ENCODE data around the gene ABLIM2.

ABLIM2 gene

DNA sequence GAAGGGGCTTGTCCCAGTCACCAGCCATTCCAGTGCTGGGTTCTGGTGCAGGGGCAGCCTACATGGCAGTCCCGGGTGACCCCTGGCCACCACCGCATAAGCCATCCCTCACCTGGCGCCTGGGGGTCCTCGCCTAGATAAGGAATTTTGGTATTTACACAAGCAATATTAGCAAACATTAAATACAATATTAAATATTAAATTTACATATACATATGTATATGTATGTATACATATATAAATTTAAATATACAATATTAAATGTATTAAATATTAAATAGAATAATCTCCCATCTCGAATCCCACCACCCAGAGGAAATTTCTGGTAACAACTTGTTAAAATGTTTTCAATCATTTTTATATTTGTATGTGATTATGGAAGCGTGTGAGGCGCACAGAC, 114.4 kb downstream of the ABLIM2 start:
- DNase-seq (ENCODE audit: low read depth in 1 of 2, low spot score in 1 of 2), result no peak
- no peak for TF ChIP-seq JUND (IDR thresholded peaks at IDR 0.05; ENCODE audit: low read depth)
- in situ Hi-C loops (cut with HindIII; ENCODE audit: low pct_unique_long_range_greater_than_20kb, low sequenced_read_pairs), result no loop called here

- in situ Hi-C loops (cut with HindIII; ENCODE audit: low pct_unique_long_range_greater_than_20kb, low sequenced_read_pairs), result no loop called here
- no peak for DNase-seq (ENCODE audit: low read depth in 1 of 2, low spot score in 1 of 2)
- no peak for TF ChIP-seq JUND (IDR thresholded peaks at IDR 0.05; ENCODE audit: low read depth)
Measured at GRCh38 chr4:8043596-8043995, 115.0 kb downstream of the ABLIM2 start.

DNA sequence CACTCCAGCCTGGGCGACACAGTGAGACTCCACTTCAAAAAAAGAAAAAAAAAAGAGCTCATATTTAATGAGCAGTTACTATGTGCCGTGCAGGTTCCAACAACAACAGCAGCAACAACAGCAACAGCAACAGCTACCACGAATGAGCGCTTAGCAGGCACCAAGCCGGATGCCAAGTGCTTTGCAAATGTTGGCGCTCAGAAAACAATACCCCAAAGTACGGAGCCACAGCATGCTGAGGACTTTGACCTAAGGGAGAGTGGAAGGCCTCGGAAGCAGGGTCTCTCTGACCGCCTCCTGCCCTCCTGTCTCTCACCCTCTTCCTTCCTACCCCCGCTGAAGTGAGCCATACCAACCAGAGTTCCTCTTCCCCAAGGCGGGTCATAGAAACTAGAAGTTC, 116.7 kb downstream of the ABLIM2 start:
- no peak for TF ChIP-seq JUND (IDR thresholded peaks at IDR 0.05; ENCODE audit: low read depth)
- in situ Hi-C loops (cut with HindIII; ENCODE audit: low pct_unique_long_range_greater_than_20kb, low sequenced_read_pairs), result no loop called here
- no peak for DNase-seq (ENCODE audit: low read depth in 1 of 2, low spot score in 1 of 2)

DNA sequence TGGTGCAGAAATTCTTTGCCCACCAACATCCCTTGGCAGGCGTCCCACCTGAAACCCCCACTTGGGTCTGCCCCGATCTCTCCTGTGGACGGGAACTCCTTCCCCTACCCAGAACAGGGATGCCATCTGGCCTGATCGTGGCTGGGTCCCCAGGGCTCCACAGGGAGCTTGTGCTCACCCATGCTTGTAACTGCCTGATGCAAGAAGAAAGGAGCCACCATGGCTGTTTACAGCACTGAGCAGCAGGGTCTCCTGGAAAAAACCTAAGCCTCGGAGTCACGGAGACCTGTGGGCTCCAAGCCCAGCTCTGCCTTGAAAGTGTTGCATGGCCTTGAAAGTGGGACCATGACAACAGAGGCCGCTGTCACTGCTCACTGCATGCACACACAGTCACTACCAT, 117.4 kb downstream of the ABLIM2 start:
- DNase-seq (ENCODE audit: low read depth in 1 of 2, low spot score in 1 of 2), result no peak
- no peak for TF ChIP-seq JUND (IDR thresholded peaks at IDR 0.05; ENCODE audit: low read depth)
- in situ Hi-C loops (cut with HindIII; ENCODE audit: low pct_unique_long_range_greater_than_20kb, low sequenced_read_pairs), result no loop called here

GRCh38 chr4:8040607-8041006, 118.0 kb downstream of the ABLIM2 start:
- TF ChIP-seq JUND (IDR thresholded peaks at IDR 0.05; ENCODE audit: low read depth), result no peak
- in situ Hi-C loops (cut with HindIII; ENCODE audit: low pct_unique_long_range_greater_than_20kb, low sequenced_read_pairs), result no loop called here
- DNase-seq (ENCODE audit: low read depth in 1 of 2, low spot score in 1 of 2), result peak in 1 of 2 experiments; percentile 46

- no peak for TF ChIP-seq JUND (IDR thresholded peaks at IDR 0.05; ENCODE audit: low read depth)
- in situ Hi-C loops (cut with HindIII; ENCODE audit: low pct_unique_long_range_greater_than_20kb, low sequenced_read_pairs), result no loop called here
- no peak for DNase-seq (ENCODE audit: low read depth in 1 of 2, low spot score in 1 of 2)
Measured at GRCh38 chr4:8039853-8040252, 118.8 kb downstream of the ABLIM2 start.

GRCh38 chr4:8039290-8039689, 119.3 kb downstream of the ABLIM2 start:
- no peak for TF ChIP-seq JUND (IDR thresholded peaks at IDR 0.05; ENCODE audit: low read depth)
- in situ Hi-C loops (cut with HindIII; ENCODE audit: low pct_unique_long_range_greater_than_20kb, low sequenced_read_pairs), result no loop called here
- no peak for DNase-seq (ENCODE audit: low read depth in 1 of 2, low spot score in 1 of 2)

DNA sequence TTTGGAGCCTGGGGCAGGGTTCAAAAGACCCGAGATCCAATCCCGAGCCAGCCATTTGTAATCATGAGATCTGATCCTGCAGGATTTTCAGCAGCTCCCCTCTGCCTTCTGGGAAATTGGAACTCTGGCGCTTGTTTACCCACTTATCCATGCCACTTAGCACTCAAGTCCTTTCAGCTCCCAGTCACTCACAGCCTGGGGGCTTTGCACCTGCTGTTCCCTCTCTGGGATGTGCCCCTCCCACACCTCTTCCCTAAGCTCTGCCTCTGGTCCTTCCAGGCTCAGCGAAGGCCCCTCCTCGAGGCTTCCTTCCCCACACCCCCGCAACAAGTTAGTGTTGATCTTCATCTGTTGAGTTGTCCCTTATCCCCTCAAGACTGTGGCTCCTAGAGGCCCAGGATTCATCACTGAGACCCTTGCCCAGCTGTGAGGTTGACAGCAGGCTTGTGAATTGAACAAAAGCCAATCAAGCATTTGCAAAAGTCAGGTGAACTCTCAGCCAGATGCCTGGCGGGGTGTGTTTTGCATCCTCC, 119.8 kb downstream of the ABLIM2 start:
- TF ChIP-seq JUND (IDR thresholded peaks at IDR 0.05; ENCODE audit: low read depth), result no peak
- peak in 1 of 2 experiments; percentile 27 for DNase-seq (ENCODE audit: low read depth in 1 of 2, low spot score in 1 of 2)
- in situ Hi-C loops (cut with HindIII; ENCODE audit: low pct_unique_long_range_greater_than_20kb, low sequenced_read_pairs), result no loop called here

- DNase-seq (ENCODE audit: low read depth in 1 of 2, low spot score in 1 of 2), result no peak
- TF ChIP-seq JUND (IDR thresholded peaks at IDR 0.05; ENCODE audit: low read depth), result no peak
- in situ Hi-C loops (cut with HindIII; ENCODE audit: low pct_unique_long_range_greater_than_20kb, low sequenced_read_pairs), result no loop called here
Measured at GRCh38 chr4:8038083-8038482, 120.5 kb downstream of the ABLIM2 start.

GRCh38 chr4:8037150-8037769, 121.4 kb downstream of the ABLIM2 start:
- TF ChIP-seq JUND (IDR thresholded peaks at IDR 0.05; ENCODE audit: low read depth), result no peak
- in situ Hi-C loops (cut with HindIII; ENCODE audit: low pct_unique_long_range_greater_than_20kb, low sequenced_read_pairs), result no loop called here
- no peak for DNase-seq (ENCODE audit: low read depth in 1 of 2, low spot score in 1 of 2)

GRCh38 chr4:8035371-8035780, 123.2 kb downstream of the ABLIM2 start:
- no peak for TF ChIP-seq JUND (IDR thresholded peaks at IDR 0.05; ENCODE audit: low read depth)
- in situ Hi-C loops (cut with HindIII; ENCODE audit: low pct_unique_long_range_greater_than_20kb, low sequenced_read_pairs), result no loop called here
- DNase-seq (ENCODE audit: low read depth in 1 of 2, low spot score in 1 of 2), result no peak

DNA sequence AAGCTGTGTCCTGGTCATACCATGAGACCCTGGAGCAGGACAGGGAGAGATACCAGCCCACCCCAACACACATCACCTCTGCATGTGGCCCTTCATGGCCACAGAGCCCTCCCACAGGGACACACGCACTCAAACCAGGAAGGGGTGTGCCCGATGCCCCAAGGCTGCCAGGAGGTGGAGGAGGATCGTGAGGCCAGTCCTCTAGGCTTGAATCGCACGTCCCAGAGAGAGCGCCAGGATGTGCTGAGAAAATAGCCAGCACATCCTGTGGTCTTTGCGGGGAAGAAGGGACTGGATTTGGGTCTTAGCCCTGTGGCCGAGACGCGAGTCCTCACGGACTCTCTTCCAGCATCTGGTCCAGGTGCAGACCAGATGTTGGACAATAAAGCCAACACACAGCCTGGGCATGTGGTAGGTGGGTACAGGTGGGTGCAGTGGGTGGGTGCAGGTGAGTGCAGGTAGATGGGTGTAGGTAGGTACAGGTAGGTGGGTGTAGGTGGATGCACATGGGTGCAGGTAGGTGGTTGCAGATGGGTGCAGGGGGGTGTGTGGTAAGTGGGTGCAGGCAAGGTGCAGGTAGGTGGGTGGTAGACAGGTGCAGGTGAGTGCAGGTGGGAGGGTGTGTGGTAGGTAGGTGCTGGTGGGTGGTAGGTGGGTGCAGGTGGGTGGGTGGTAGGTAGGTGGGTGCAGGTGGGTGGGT, 124.6 kb downstream of the ABLIM2 start:
- in situ Hi-C loops (cut with HindIII; ENCODE audit: low pct_unique_long_range_greater_than_20kb, low sequenced_read_pairs), result no loop called here
- no peak for DNase-seq (ENCODE audit: low read depth in 1 of 2, low spot score in 1 of 2)
- TF ChIP-seq JUND (IDR thresholded peaks at IDR 0.05; ENCODE audit: low read depth), result no peak

DNA sequence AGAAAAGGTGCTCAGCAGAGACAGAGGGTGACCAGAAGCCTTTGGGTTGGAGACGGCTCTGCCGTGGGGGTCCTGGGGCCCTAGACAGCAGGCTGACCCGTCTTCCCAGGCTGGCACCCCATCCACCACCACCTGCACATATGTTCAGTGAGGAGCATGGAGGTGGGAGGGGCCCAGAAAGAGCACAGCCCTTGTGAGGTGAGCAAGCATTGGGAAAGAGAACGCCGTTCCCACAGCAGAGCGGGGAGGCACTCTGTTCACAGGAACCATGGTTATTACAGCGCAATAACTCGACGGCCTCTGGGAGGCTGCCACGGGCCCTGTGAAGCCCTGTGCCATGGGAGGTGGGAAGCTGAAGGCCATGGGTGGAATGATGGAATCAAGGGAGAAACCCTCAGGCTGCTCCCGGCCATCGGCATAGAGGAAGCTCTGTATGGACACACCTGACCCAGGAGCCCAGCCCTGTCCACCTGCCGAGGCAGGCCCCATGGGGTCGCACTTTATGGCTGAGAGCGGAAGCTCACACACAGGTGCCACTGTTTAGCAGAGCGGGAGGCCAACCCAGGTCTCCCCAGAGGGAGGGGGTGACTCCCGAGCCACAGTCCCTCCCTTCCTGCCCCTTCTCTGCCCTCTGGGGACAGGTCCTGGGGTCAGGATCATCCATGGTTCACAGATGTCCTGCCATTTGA, 125.4 kb downstream of the ABLIM2 start:
- in situ Hi-C loops (cut with HindIII; ENCODE audit: low pct_unique_long_range_greater_than_20kb, low sequenced_read_pairs), result no loop called here
- no peak for TF ChIP-seq JUND (IDR thresholded peaks at IDR 0.05; ENCODE audit: low read depth)
- no peak for DNase-seq (ENCODE audit: low read depth in 1 of 2, low spot score in 1 of 2)

Measured in T47D (cell line).